Fibroblast of skin of left biceps (primary cell): ENCODE data around the gene MPC2.
"Not testable (repeated sequence)": the region's sequence is repeated elsewhere in the genome, so short reads cannot be mapped to it uniquely, and the experiment has no call there.

Experiments used
- DNase-seq, 2 experiments: peaks; one replicate each; pipeline ENCODE4 v3.0.0-alpha.2; 2013; ENCODE audit warnings: low read depth in 2 of 2

MPC2 gene

DNA sequence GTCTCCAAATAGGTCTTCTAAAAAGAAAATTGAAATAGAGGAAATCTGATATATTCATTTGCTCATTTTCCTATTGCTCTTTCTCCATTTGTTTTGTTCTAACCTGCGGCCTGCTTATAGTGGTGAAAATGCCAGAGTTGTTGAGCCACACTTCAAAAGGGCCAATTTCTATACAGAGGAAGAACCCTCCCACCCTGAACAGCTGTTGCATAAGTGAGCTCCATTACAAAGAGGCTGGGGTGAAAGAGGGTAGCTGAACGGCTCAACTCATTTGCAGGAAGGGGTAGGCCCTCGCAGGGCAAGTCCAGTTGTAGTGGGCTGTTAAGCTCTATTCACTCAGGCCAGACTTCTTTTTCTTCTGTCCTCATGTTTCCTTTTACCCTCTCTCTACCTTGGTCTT lies 31.7 kb downstream of the MPC2 start:
- DNase-seq = no peak

DNA sequence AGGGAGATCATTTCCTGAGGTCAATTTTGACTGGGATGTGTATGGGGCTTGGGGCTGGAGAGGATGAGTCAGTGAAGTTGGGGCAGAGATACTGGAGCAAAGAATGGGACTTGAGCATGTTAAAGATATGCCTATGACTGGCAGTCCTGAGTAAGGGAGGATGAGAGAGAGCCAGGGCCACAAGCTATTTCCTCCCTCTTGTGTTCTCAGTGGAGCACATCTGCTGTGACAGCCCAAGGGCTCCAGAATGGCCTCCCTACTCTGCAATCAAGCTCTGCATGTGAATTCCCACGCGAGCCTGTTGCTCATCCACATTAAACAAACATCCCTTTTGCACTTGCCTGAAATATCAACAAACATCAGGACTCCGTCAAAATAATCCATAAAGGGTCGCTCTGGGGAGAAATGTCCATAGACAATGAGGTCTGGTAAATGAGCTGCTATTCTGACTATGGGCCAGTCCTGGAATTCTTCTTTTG lies 32.2 kb downstream of the MPC2 start:
- DNase-seq = no peak

DNA sequence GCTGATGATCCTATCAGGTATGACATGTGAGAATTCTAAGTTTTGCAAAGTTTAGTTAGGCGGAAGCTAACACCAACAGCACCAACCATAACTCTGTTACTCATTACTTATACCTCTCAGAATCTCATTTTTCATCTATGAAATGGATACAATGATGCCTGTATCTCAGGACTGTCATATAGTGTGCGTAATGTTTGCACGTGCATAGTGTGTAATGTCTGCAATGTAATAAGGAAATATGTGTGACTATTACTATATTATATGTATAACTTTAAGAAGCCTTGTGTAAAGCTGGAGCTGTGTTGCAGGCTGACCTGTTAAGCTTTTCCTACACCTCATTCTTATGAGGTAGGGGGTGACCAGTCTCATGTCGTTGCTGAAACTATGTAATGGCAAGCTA lies 36.0 kb downstream of the MPC2 start:
- DNase-seq = no peak

DNA sequence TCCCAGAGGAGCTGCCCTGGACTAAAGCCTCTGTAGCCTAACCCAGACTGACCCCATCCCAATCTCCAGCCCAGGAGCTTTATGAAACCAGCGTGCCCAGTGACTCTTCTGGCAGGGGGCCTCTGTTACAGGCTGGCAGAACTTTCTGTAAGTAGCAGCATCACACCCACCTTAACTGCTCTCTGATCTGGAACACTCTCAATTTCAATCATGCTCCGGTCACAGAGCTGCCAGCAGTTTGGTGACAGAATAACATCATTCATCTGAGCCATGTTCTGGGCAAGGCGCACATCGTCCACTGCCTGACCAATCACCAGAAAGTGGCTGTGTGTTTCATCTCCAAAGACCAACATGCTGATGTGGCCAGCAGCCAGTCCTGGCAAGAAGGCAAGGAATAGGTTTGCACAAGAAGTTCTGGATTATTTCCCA lies 37.6 kb downstream of the MPC2 start:
- DNase-seq = no peak

DNA sequence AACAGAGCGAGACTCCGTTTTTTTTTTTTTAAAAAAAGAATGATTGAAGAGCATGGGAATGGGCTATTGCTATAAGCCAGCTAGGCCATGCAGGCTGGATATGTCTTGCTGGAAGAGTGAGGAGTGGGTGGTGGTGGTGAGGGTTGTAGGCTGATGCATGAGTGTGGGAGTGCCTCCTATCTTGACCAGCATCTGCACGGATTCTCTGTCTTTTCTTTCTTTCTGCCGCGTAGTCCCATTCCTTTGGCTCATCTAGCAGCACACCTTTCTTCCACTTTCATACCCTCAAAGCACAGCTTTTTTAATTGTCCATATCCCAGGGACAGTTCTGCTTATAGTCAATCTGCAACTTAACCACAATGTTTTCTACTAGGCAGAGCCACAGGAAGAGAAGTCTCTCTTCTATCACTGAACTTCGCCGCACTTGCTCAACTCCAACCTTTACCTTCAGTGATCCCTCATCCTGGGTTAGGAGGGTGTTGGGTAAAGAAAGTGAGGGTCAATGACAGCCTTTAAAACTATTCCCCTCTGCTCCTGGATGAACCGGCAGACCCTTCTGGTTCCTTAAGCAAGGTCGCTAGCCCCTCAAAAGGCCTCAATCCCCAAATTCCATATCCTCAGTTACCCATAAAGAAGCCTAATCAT lies 38.2 kb downstream of the MPC2 start:
- no peak for DNase-seq

DNA sequence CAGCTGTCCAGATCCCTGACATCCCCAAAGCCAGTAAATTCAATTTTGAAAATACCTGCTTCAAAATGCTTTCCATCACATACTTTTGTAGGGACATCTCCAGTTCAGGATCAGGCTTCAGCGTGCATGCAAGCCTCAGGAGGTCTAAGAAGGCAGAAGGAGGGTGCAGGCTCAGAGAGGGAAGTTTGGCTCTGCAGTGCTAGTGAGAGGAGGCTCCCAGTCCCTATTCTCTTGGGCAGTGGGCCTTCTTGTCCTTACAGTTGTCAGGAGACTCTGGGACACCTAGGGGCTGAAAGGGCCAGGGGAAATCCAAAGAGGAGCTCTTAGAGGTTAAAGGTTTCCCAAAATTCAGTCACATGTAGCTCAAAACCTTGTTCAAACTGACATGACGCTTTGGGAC lies 43.1 kb downstream of the MPC2 start:
- DNase-seq = no peak

DNA sequence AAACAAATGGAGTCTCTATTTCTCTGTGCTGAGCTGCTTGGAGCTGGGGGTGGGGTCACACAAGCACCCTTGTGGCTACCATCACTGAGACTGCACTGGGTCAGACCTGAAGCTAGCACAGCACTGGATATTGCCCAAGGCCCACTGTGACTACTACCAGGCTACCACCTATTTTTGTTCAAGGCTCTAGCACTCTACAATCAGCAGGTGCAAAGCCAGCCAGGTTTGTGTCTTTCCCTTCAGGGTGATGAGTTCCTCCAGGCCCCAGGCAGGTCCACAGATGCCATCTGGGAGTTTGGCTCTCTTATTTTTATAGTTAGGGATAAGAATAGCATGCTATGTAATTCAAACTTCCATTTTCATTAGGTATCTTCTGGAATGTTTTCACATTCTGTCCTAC lies 46.5 kb downstream of the MPC2 start:
- no peak for DNase-seq

DNA sequence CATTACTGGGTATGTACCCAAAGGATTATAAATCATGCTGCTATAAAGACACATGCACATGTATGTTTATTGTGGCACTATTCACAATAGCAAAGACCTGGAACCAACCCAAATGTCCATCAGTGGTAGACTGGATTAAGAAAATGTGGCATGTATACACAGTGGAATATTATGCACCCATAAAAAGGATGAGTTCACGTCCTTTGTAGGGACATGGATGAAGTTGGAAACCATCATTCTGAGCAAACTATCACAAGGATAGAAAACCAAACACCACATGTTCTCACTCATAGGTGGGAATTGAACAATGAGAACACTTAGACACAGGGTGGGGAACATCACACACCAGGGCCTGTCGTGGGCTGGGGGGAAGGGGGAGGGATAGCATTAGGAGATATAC lies 49.7 kb downstream of the MPC2 start:
- DNase-seq = not testable (repeated sequence)

DNA sequence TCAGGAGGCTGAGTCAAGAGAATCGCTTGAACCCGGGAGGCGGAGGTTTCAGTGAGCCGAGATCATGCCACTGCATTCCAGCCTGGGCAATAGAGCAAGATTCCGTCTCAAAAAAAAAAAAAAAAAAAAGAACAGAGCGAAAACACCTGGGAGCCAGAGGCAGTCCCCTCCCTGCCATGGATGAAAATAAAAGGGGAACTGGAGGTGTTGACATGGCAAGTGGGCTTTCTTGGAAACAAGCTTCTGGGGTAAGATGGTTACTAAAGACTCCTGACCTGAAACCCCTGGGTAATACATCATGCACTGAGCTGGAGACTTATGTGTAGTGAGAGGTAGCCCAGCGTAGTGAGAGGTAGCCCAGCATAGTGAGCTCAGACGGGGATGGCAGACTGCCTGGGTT lies 54.5 kb downstream of the MPC2 start:
- no peak for DNase-seq

DNA sequence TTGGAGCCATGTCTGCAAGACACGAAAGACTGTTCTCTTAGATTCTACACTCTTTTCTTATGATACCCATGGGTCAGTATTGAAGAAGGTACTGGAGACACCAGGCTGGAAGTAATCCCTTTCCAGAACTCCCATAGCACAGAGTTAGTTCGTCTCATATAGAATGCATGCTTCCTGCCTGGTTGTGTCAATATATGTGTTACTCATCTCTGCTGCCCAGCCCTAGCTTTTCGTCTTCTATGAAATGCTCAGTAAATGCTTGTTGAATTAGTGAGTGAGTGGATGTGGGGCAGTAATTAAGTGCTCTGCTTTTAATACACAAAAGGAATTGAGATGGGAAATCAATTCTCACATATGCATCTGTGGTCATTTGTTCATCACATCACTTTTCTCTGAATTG lies 55.1 kb downstream of the MPC2 start:
- DNase-seq = no peak

DNA sequence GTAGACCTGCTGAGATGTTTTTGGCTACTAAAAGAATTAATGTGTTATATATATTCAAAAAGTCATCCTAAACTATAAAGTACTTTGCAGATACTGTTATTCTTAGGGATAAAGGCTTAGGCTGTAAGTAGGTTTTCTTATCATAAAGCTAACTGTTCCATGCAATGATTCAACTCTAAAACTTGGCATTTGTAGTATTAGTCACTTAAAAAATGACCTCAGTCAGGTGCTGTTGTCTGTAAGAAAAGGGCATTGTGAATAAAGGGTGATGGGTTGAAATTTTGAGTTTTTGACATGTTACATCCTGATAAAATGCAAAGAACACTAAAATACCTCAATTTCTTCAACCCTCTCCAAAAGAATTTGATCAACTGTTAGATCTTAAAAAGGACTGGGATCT lies 55.8 kb downstream of the MPC2 start:
- no peak for DNase-seq

DNA sequence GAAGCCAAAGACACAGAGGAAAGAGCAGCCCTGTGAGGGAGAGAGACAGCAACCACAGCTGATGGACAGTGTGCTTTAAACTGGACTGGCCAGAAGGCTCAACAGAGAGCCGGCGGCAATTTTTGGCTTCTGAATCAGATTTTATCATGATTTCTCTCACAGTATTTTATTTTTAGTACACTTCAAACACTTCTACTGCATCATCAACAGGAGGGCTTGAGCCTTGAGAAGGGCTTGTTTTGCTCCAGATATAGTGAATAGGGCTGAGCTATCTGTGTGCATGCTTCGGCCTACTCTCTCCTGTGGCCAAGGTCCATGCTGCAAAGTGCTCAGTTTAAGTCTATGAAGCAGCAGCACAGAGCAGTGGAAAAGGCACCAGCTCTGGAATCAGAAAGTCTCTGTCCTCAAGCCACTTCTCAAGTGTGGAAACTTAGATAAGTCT lies 56.3 kb downstream of the MPC2 start:
- DNase-seq = no peak

DNA sequence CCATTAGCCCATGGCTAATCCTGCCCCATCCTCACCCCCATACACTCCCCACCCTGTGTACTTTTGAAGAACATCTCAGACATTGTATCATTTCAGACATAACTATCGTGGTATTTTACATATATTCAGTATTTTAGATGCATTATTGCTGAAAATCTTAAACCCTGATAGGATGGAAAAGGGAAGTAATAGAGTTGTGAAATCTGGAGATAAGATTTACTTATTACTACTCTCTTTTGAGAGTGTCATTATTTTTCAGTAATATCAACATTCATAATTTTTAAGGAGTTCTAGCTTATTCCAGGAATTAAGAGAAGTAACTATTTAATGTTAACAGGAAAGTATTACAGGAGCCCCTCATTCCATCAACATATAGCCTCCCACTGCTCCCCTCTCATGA lies 57.4 kb downstream of the MPC2 start:
- DNase-seq = no peak

DNA sequence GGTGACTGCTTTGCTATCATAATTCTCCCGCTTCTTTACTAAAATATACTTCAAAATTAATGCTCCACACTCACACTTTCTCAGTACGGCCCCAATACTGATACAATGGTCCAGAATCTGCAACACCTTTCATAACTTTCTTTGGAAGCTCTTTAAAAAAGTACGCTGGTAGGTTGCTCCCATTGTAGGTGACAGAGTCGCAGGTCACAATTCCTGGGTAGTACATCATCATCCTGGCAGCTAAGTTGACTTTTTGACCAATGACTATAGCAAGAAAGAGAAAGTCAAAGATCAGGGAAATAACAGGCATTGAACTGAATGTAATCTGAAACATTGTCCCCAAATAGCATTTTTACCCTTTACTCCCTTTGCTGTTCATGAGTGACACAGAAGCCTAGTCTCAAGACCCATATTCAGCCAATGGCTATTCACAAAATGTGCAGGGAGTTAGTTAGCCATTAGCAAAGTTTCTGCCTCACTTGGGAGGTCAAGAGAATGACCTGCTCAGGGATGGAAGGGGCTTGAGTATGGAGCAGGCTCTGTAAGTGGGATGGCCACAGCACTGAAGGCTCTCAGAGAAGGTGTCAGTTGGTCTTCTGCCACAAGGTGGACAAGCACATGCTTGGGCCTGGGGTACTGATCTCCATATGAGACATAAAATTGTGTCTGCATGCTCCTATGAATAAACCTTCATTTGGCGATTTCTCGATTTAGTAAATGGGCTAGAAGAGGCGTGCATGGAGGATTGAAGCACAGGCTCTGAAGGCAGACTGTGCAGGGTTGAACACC lies 58.3 kb downstream of the MPC2 start:
- no peak for DNase-seq

DNA sequence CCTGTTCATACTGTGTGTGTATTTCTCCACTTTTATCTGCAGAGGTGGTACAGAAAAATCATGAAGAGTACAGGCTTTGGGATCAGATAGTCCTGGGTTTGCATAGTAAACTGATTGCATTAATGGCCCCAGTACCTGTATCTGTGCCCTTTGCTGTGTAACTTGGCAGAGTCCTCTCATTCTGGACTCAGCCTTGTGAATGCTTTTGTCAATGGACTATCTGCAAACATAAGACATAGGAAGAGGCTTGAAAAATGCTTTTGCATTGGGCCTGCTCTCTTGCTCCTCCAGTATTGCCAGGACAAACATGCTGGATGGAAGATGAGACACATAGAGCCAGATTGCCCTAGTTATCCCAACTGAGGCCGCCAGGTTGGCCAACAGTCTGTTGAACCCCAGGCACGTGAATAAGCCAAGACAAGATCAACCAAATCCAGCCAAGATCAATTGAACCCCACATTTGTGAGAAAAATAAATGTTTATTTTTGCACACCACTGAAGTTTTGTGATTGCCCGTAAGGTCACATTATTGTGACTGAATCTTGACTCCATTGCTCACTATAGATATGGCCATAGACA lies 60.2 kb downstream of the MPC2 start:
- DNase-seq = no peak

DNA sequence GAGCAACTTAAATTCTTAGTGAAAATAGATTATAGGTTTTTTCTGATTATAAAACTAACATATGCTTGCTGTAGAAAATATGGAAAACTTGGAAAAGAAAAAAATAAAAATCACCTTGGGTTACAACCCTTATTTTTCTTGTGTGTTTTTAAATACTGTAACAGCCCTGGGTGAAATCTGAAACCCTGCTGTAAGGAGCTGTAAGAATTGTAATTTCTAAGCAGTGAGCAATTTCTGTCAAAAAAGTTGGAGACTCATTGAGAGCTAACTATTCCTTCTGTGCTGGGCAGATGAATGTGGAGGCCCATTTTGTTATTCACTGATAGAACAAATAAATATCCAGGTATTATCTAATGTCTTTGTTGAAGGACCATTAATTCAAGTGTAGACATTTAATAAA lies 65.5 kb downstream of the MPC2 start:
- no peak for DNase-seq

DNA sequence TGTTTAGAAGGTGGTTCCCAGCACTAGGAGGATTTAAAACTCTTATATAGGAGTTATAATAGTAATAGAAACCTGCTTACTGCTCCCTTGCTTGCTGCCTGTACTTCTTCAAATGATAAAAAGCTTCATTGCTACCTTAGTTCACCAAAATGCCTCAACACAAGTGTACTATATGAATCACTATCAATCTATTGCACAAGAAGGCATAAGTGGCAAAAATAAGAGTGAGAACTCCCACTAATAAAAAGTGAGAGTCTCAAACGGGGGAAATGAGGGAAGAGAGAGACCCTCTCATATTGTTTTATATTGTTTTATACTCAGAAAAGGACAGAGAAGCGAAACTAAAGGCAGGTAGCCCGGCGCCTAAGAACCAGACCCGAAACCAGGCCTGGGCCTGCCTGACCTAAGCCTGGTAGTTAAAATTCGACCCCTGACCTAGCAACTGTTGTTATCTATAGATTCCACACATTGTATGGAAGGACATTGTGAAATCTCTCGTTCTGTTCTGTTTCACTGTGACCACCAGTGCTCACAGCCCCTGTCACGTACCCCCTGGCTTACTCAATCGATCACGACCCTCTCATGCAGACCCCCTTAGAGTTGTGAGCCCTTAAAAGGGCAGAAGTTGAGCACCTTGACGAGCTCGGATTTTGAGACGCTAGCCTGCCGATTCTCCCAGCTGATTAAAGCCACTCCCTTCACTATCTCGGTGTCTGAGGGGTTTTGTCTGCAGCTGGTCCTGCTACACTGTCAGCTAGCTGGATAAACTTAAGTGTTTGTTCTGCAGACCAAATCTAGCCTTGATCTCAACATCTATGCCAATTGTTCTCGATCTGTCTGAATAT lies 67.5 kb downstream of the MPC2 start:
- DNase-seq = not testable (repeated sequence)

DNA sequence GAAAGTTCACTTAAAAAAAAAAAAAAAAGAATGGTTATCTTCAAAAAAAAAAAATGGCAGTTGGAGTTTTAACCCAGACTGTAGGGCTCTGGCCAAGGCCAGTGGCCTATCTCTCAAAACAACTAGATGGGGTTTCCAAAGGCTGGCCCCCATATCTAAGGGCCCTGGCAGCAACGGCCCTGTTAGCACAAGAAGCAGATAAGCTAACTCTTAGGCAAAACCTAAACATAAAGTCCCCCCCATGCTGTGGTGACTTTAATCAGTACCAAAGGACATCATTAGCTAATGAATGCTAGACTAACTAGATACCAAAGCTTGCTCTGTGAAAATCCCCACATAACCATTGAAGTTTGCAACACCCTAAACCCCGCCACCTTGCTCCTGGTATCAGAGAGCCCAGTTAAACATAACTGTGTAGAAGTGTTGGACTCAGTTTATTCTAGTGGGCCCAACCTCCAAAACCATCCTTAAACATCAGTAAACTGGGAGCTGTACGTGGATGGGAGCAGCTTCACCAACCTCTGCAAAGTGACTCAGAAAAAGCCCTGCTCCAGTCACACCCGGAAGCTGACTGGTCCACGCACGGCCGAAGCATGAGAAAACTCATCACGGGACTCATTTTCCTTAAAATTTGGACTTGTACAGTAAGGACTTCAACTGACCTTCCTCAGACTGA lies 70.0 kb downstream of the MPC2 start:
- DNase-seq = not testable (repeated sequence)
